Breast epithelium (tissue), 3 donors: ENCODE measurements around the gene ACADL.
"Not testable (repeated sequence)": the region's sequence is repeated elsewhere in the genome, so short reads cannot be mapped to it uniquely, and the experiment has no call there.

Experiments
- CTCF ChIP-seq, 3 donors: fragments of 450-650 bp; IDR thresholded peaks; one replicate each; pipeline ENCODE4 v1.5.1; 2016 to 2017; ENCODE audit warnings: antibody characterized with exemption in 3 of 3, mild to moderate bottlenecking in 3 of 3, moderate library complexity in 3 of 3
- POLR2A ChIP-seq: fragments of 450-650 bp; IDR thresholded peaks from one replicate; pipeline ENCODE4 v1.6.1; 2016; ENCODE audit warnings: antibody characterized with exemption, mild to moderate bottlenecking, moderate library complexity

GRCh38 chr2:210177115-210177514, 48.1 kb downstream of the ACADL start:
- TF ChIP-seq POLR2A; CTCF (IDR thresholded peaks at IDR 0.05): not testable (repeated sequence)
